CD4-positive, alpha-beta T cell treated with Interleukin-17A for 4 hours (primary cell): ENCODE results near the gene ZNF335.
A peak's percentile ranks its signal among the peaks of the same experiment; 100 is the strongest.
"Not testable (repeated sequence)": the region's sequence is repeated elsewhere in the genome, so short reads cannot be mapped to it uniquely, and the experiment has no call there.

Source experiments
- DNase-seq: peaks from one replicate; pipeline ENCODE4 v3.0.0-alpha.2; 2020; ENCODE audit warnings: mixed read lengths

The ZNF335 gene

GRCh38 chr20:45970646-45971424 lies 1.2 kb downstream of the ZNF335 start:
- no peak for DNase-seq

- DNase-seq: peak; percentile 38
Observed at GRCh38 chr20:45969712-45970634, 2.0 kb downstream of the ZNF335 start.

- no peak for DNase-seq
Observed at GRCh38 chr20:45968801-45969711, 2.9 kb downstream of the ZNF335 start.

GRCh38 chr20:45968081-45968671 lies 3.8 kb downstream of the ZNF335 start:
- DNase-seq: no peak

GRCh38 chr20:45967551-45968080 lies 4.4 kb downstream of the ZNF335 start:
- no peak for DNase-seq

- DNase-seq: no peak
Observed at GRCh38 chr20:45965169-45966002, 6.6 kb downstream of the ZNF335 start.

- DNase-seq: no peak
Observed at GRCh38 chr20:45964006-45964400, 8.0 kb downstream of the ZNF335 start.

- DNase-seq: no peak
Observed at GRCh38 chr20:45963059-45964005, 8.7 kb downstream of the ZNF335 start.

GRCh38 chr20:45962031-45962755 lies 9.8 kb downstream of the ZNF335 start:
- DNase-seq: no peak

- no peak for DNase-seq
Observed at GRCh38 chr20:45959956-45960630, 11.9 kb downstream of the ZNF335 start.

- DNase-seq: no peak
Observed at GRCh38 chr20:45959126-45959525, 12.9 kb downstream of the ZNF335 start.

GRCh38 chr20:45958593-45958992 lies 13.4 kb downstream of the ZNF335 start:
- no peak for DNase-seq

GRCh38 chr20:45957021-45957941 lies 14.7 kb downstream of the ZNF335 start:
- no peak for DNase-seq

GRCh38 chr20:45956326-45956725 lies 15.7 kb downstream of the ZNF335 start:
- not testable (repeated sequence) for DNase-seq

GRCh38 chr20:45953672-45954071 lies 18.3 kb downstream of the ZNF335 start:
- no peak for DNase-seq

GRCh38 chr20:45952861-45953260 lies 19.1 kb downstream of the ZNF335 start:
- no peak for DNase-seq
